GM19468 (cell line): ENCODE results near the gene GPR34.
"Not testable (repeated sequence)": the region's sequence is repeated elsewhere in the genome, so short reads cannot be mapped to it uniquely, and the experiment has no call there.

Experiments
- ATAC-seq: cut with Tn5 transposase; IDR thresholded peaks from one replicate; pipeline ENCODE4 v1.9.1; 2021; ENCODE audit warnings: mild to moderate bottlenecking, moderate library complexity, moderate number of reproducible peaks; ENCODE audit not compliant: unreplicated experiment; ENCODE audit errors: extremely low read depth

GPR34 gene

GRCh38 chrX:41692162-41692749 lies 3.5 kb downstream of the GPR34 start:
- no peak for ATAC-seq

- no peak for ATAC-seq
Observed at GRCh38 chrX:41693024-41693423, 4.3 kb downstream of the GPR34 start.

DNA sequence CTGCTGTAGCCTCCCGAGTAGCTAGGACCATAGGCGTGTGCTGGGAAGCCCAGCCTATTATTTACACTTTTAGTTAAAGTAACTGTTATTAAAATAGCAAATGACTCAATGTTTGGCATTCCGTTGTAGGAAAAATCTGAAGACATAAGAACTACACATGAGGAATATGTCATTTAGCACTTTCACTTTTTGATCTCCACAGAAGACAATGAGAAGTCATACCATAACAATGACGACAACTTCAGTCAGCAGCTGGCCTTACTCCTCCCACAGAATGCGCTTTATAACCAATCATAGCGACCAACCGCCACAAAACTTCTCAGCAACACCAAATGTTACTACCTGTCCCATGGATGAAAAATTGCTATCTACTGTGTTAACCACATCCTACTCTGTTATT lies 6.7 kb downstream of the GPR34 start:
- ATAC-seq = no peak

DNA sequence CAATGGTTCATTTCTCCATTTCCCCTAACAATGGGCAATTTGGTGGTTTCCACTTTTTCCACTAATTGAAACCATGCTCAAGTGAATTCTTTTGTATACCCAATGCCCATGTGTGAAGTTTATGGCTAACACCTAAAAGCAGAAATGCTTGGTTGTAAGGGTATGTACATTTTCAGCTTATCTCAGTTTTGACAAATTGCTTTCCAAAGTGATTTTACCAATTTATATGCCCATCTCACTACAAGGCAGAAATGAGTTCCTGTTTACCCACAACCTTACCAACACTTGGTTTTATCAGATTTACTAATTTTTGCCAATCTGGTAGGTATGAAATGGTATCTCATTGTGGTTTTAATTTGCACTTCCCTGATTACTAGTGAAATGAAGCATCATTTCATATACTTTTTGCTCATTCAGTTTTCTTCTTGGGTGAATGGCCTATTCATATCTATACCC lies 14.8 kb downstream of the GPR34 start:
- no peak for ATAC-seq

- ATAC-seq = no peak
Observed at GRCh38 chrX:41705042-41705441, 16.3 kb downstream of the GPR34 start.

- peak; percentile 67 for ATAC-seq
Observed at GRCh38 chrX:41705680-41706374, 17.1 kb downstream of the GPR34 start.

DNA sequence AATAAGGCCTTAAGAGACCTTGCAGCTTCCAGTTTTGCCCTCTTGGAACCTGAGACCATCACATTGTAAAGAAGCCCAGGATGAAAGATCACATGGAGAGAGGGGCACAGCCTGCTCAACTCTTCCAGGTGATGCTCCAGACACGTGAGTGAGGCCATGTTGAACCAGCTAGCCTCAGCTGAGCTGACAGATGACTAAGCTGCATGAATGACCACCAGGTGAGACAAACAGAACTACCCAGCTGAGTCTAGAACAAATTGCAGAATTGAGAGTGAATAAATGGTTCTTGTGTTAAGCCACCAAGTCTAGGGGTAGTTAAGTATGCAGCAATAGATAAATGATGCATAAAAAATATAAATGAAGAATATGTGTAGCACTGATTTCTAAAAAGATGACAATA lies 18.4 kb downstream of the GPR34 start:
- no peak for ATAC-seq

DNA sequence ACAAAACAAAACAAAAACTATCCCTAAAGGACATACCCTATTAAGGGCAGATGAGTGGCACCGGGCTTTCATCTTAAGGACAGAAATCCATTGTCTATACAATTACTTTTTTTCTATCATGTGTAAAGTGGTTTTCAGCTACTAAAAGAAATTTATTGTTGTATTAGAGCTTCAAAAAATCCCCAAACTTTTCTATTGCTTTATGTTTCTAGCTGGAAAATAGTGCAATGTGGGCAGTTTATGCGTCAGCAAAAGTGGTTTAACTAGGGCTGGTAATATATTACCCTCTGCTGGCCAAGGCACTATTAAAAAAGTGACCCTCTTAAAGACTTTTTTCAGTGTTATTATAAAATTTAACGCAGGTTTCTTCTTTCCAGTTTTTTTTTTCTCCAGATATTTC lies 19.7 kb downstream of the GPR34 start:
- ATAC-seq = no peak

DNA sequence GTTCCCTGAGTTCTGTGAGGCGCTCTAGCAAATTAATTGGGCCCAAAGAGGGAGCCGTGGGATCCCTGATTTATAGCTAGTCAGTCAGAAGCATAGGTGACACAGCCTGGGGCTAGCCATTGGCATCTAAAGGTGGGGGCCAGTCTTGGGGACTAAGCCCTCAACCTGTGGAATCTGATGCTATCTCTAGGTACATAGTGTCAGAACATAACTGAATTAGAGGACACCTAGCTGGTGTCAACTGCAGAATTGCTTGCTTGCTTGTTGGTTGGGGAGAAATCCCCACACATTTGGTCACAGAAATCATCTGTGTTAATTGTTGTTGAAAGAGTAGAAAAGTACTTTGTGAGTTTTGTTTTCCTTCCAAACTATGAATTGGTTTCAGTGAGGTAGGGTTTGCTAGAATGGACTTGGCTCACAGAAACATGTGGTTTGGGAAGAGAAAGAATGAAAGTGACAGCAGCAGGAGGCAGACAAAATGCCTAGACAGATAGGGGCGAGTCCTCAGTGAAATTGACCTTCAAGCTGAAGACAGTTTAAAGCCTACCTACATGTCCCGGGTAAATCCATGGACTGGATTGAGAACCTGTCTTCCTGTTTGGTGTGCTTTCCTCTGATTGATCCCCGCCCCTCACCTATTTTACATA lies 22.4 kb downstream of the GPR34 start:
- no peak for ATAC-seq

GRCh38 chrX:41716222-41716621 lies 27.4 kb downstream of the GPR34 start:
- no peak for ATAC-seq

DNA sequence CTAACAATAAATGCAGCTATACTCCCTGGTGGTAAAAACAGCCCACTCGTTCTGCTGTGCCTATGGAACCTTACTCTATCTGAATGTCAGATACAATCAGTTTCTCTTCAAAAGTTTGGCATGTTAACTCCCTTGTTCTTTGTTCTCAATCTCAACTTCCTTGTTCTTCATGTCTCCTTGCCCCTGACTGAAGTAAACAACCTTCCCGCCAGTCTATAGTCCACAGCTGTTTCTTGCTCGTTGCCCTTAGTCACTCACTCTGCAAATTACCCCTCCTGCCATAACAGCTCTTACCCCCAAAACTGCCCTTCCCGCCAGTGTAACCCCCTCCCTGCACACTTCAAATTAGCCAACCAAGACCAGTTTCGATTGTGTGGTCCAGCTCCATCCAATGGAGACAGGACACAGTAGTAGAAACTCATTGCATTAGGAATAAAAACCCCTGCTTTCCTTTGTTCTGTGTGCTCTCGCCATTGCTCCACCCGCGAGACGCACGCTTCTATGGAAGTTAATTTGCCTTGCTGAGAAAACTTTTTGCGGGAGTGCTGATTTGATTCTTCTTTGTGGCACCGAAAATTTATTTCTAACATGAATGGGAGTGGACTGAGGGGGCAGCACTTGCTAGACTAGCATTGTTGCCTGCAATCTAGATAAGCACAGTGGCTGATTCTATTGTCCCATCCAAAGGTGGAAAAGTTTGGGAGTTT lies 28.1 kb downstream of the GPR34 start:
- no peak for ATAC-seq

DNA sequence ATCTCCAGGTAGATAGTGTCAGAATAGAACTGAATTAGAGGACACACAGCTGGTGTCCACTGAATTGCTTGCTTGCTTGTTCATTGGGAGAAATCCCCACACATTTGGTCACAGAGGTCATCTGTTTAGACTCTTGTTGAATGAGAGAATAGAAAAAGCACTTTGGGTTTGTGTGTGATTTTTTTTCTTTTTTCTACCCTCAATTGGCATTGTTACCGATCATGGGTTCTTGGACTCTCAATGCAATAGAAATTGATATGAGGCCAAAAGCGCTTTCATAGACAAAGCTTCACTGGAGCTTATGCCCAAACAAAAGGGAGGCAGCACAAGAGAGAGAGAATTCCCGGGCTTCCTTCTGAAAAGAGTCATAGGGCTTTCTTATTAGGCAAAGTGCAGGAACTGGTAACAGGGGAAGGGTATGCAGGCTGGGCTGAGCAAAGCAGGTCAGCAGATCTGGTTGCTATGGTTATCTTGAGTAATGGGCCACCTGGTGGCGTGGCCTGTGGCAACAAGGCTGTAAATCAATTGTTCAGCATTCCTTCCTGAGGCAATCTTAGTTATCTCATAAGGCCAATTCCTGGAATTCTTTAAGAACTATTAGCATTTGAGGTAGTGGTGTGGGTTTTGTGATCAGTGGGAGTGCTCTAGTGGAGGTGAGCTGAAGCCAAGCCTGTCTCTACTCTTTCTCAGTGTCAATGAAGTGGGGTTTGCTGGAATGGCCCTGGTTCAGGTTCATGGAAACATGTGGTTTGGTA lies 29.9 kb downstream of the GPR34 start:
- ATAC-seq = no peak

GRCh38 chrX:41719610-41720009 lies 30.8 kb downstream of the GPR34 start:
- ATAC-seq = not testable (repeated sequence)

GRCh38 chrX:41720125-41720779 lies 31.5 kb downstream of the GPR34 start:
- ATAC-seq = peak; percentile 67

DNA sequence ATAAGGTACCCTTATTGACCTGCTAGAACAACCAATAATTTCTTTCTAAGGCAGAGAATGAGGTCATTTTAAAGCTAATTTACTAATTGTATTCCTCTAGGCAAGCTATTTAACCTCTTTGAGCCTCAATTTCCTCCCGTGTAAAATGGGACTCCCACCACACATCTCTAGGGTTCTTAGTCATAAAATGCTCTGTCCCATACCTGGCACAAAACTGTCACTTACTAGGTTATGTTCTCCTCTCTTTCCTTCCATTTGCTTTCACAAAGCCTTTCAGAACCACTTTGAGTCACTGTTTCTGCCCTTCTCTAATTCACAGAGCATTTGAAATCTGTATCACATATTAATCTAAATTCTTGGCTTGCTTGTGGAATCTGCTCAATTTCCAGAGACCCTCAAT lies 32.8 kb downstream of the GPR34 start:
- no peak for ATAC-seq

DNA sequence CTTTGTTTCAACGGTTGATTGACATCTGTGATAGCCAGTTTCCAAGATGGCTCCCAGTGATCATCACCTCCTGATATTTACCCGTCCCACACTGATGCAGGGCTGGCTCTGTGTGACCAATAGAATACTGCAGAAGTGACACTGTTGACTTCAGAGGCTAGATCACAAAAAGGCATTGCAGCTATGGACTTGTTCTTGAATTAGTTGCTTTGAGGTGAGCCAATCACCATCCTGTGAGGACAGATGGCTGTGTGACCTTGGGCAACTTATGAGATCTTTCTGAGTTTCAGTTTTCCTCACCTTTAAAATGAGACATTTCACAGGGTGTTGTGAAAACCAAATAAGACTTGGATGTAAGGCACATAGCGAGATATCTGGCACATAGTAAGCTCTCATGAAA lies 33.4 kb downstream of the GPR34 start:
- ATAC-seq = no peak

GRCh38 chrX:41722816-41723618 lies 34.2 kb downstream of the GPR34 start:
- ATAC-seq = no peak

DNA sequence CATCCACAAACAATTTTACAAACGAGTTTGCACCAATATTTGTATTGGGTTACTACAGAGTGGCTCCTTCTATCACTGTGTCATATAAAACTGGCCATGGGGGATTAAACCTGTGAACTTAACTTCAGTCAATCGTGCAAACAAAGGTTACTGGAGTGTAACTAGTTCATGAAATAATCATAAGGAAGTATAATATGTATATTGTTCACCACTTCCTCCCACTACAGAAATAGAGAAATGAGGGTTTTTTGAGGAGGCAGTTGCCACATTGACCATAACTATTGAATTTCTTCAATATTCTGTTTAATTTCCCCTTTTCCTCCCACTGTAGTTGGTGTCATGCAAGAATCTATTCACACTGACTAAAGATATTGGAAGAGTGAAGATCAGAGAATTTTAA lies 35.1 kb downstream of the GPR34 start, which contains the start of gene GPR82:
GPR82 (plus strand) TSS at position 356 of the 400 bp plus-strand sequence. CDS start 2,846 bp downstream, outside the sequence.
- ATAC-seq = no peak

- ATAC-seq = no peak
Observed at GRCh38 chrX:41728125-41728524, 39.4 kb downstream of the GPR34 start.
